GM21723 (cell line): ENCODE measurements around the gene PXYLP1.
"Not testable (repeated sequence)": the region's sequence is repeated elsewhere in the genome, so short reads cannot be mapped to it uniquely, and the experiment has no call there.

ENCODE experiments used
- ATAC-seq: cut with Tn5 transposase; IDR thresholded peaks from one replicate; pipeline ENCODE4 v1.9.1; 2021; ENCODE audit warnings: mild to moderate bottlenecking, moderate library complexity; ENCODE audit not compliant: unreplicated experiment

The PXYLP1 gene

GRCh38 chr3:141231101-141231951 lies at the start of gene PXYLP1:
Gene PXYLP1, plus strand, starts transcription at chr3:141231825. Its CDS starts 28,351 bp downstream, at chr3:141260176.
- peak; percentile 98 for ATAC-seq

- no peak for ATAC-seq
Observed at GRCh38 chr3:141183606-141184005, 48.0 kb upstream of the PXYLP1 start.

- no peak for ATAC-seq
Observed at GRCh38 chr3:141184430-141184829, 47.2 kb upstream of the PXYLP1 start.

DNA sequence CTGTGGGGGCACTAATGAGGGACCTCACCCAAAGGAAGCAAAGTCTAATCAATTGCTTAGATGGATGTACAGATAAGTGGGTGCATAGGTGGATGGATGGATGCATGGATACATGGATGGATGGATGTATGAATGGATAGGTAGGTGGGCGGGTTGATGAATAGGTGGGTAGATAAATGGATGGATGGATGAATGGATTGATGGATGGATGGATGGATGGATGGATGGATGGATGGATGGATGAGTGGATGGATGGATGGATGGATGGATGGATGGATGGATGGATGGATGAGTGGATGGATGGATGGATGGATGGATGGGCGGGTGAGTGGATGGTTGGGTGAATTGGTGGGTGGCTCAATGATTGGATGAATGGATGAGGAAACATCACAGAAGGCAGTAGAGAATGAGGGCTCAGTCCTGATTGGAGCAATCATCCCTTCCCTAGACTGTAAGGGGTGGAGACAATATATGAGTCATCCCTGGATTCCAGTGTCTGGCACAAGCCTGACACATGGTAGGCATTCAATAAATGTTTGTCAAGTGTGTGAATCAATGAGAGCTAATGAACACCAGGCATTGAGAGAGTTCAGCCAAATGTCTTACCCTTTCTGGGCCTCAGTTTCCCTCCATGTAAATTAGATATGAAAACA lies 40.4 kb upstream of the PXYLP1 start:
- no peak for ATAC-seq

GRCh38 chr3:141192345-141192744 lies 39.3 kb upstream of the PXYLP1 start:
- ATAC-seq: peak; percentile 100

DNA sequence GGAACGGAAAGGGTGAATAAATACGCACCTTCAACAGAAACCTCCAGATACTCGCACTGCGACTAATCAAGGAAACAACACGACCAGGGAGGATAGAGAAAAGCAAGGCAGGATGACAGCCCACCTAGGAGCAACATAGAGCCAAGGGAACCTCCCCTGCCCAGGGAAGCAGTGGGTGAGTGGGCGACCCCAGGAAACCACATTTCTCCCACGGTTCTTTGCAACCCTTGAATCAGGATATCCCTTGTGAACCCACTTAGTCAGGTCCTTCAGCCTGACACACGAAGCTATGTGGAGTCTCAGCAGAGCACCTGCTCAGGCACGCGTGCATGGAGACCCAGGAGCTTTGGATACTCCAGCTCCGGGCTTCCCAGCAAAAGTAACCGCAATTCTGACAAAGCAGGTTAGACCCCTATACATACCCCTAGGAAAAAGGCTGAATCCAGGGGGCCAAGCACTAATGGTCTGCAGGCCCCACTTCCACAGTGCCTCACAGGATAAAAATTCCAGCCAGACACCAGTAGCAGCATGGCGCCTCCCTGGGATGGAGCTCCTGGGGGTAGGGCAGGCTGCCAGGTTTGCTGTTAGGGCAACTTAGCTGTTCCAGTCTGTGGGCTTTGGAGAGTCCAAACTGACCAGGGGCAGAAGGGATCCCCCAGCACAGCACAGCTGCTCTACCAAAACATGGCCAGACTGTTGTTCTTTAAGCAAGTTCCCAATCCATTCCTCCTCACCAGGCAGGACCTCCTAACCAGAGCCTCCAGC lies 38.4 kb upstream of the PXYLP1 start:
- ATAC-seq: no peak

DNA sequence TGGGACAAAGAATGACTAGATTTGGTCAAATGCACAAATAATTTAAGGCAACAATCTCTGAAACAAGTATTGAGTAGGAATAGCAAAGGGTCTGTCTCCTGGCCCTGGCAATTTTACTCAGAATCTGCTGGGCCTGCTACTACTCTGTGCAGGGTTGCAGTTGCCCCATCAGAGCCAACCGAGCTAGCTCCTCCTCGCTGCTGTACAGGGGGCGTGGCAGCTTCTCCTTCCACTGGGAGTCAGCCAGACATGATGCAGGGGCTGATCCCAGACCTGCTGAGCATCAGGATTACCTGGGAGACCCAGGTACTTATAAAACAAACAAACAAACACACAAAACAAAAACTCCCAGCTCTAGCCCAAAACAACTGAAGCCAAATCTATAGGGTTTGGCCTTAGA lies 30.5 kb upstream of the PXYLP1 start:
- ATAC-seq: no peak

DNA sequence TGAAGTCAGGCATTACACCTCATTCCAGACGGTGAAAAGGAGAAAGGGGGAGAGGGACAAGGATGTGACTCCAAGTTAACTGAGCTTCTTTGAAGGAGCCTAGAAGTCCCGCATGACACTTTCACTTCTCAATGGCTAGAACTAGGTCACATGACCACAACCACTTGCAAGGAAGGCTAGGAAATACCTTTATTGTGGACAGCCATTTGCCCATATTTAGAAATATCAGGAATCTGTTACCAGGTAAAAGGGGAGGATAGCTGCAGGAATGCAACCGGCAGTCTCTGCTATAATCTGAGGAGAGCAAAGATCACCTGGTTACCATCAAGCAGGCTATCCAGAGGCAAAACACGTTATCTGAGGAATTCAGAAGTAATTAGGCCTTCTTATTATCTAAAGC lies 28.9 kb upstream of the PXYLP1 start:
- ATAC-seq: no peak

- ATAC-seq: no peak
Observed at GRCh38 chr3:141203866-141204265, 27.8 kb upstream of the PXYLP1 start.

DNA sequence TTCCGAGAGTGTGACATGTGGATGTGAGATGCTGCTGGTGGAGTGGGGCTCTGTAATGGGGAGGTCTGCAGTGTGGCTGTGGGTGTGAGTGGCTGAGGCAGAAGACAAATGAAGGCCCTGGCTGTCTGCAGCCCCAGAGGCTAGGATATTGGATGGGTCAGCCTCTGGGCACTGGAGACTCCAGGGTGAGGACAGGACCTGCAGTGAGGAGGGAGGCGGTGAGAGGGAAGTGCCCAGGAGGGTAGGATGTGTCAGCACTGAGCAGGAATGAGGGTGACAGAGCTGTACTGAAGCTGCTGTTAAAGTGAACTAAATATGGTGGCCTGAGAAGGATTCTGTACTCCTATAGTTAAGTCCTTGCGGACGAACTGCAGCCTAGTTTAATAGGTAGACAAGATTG lies 27.3 kb upstream of the PXYLP1 start:
- no peak for ATAC-seq

DNA sequence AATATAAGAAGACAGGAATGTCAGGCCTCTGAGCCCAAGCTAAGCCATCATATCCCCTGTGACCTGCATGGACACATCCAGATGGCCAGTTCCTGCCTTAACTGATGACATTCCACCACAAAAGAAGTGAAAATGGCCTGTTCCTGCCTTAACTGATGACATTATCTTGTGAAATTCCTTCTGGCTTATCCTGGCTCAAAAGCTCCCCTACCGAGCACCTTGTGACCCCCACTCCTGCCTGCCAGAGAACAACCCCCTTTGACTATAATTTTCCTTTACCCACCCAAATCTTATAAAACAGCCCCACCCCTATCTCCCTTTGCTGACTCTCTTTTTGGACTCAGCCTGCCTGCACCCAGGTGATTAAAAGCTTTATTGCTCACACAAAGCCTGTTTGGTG lies 20.3 kb upstream of the PXYLP1 start:
- not testable (repeated sequence) for ATAC-seq

DNA sequence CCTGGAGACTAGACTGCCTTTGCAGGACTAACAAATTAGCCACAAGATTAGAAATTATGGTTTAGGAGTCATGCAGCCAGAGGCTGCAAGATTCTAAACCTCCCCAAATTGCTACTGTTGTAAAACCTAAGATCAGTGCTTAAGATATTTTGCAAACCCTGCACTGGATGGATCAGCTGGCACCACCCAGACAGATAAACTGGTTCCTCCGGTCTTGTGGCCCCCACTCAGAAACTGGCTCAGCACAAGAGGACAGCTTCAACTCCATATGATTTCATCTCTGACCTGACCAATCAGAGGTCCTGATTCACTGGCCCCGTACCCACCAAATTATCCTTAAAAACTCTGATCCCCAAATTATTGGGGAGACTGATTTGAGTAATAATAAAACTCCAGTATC lies 19.5 kb upstream of the PXYLP1 start:
- ATAC-seq: no peak

GRCh38 chr3:141212555-141212954 lies 19.1 kb upstream of the PXYLP1 start:
- ATAC-seq: no peak

DNA sequence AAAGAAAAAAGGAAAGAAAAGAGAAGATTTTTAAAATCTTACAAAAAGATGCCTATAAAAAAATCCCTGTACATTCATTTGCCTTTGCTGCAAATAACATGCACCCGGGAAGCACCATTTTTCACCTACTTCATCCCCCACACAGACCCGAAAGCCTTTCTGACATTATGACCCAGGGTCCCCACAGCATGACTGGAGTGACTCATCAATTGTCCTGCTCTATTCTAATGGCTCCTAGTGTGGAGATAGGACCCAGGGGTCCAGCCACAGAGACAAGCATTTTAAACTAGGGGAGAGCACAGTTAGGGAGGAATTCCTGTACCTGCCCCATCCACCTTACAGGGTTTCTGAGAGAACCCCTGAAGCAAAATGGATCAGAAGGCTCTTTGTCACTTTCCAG lies 14.7 kb upstream of the PXYLP1 start:
- ATAC-seq: no peak

- ATAC-seq: no peak
Observed at GRCh38 chr3:141217389-141217788, 14.2 kb upstream of the PXYLP1 start.

DNA sequence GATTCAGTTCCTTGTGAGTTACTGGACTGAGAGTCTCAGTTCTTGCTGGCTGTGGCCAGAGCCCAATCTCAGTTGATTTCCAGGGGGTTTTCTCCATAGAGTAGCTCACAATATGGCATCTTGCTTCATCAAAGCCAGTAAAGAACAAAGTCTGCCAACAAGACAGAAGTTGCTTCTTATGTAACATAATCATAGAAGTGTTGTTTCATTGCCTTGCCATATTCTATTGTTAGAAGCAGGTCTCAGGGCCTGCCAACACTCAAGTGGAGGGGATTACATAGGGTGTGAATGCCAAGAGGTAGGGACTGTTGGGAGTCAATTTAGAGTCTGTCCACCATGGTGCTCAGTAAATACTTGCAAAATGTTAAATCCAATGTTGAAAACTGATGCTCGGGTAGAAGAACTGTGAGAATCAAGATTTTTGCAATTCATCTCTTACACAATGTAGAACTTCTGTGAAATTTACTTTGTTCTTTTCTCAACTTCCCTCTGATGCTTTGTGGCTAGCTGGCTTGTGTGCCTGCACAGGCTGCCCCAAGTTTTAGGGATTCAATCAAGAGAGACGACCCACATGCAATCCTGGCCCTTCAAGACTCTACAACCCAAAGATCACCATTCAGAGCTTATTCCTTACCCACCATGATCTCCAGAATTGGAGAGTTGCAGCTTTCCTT lies 13.3 kb upstream of the PXYLP1 start:
- no peak for ATAC-seq

GRCh38 chr3:141218926-141219325 lies 12.7 kb upstream of the PXYLP1 start:
- no peak for ATAC-seq

DNA sequence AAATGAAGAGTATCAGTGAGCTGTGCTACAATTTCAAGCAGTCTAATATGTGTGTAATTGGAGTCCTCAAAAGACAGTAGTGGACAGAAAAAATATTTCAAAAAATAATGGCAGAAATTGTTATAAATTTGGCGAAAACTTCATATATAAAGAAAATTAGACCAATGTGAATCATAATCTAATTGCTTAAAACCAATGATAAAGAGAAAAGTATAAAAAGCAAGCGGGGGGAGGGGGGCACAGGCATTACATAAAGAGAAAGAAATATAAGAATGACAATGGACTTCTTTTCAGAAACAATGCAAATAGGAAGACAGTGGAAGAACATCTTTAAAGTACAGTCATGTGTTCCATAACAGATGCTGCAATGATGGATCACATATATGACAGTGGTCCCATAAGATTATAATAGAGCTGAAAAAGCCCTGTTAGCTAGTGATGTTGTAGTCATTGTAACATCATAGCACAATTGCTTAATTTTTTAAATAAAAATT lies 7.9 kb upstream of the PXYLP1 start:
- no peak for ATAC-seq

DNA sequence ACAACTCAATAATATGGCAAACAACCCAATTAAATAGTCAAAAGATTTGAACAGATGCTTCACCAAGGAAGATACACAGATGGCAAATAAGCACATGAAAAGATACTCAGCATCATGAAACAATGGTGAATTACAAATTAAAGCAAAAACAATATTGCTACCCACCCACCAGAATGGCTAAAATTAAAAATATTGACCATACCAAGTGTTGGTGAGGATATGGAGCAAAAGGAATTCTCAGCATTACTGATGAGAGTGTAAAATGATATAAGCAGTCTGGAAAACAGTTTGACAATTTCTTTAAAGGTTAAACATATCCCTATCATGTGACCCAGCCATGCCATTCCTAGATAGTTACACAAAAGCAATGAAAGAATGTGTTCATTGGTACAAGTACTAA lies 5.7 kb upstream of the PXYLP1 start:
- ATAC-seq: no peak

DNA sequence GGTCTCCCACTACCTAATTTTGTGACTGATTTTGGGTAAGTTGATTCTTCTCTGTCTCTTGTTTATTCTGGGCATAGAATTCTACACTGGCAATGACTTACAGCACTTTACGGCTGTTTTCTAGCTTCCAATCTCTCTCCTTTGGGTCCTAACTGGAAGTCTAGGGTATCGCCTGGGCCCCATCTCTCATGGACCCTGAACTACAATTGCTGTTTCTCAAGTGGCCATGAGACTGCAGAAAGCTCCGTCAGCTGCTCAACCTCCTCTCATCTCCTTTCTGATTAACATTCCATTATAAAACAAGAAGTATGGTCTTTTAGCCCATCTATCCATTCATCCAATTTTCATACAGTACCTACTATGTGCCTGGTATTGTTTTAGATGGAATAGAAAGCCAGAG lies 4.4 kb upstream of the PXYLP1 start:
- ATAC-seq: no peak

DNA sequence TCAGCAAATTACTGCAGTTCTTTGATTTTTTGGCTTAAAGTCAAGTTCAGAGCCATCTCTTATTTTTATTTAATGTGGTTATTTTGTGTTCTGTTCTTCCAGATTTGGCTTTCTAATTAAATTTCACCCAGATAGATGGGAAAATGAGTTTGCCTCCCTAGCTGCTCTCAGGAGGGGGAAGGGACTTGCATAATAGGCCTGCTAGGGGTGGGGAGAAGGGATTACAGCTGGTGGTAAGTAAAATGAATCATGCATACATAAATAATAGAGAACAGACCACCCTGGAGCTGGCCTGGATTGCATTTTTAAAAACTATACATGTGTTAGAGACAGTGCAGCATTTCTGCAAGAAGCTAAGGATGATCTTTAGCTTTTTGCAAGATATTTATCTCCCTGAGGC lies 3.9 kb upstream of the PXYLP1 start:
- ATAC-seq: no peak
